ENCODE measurements around the gene RASGRF1. TPM values are rescaled to one million over a fixed set of nuclear protein-coding genes. Genes with fewer than 3 reads are reported as not detected.

RASGRF1 gene
- total and polyA plus RNA-seq, 2 donors (not counting 1 experiment from before 2014, with no cell fraction given), result 0.09 TPM; not detected in 1

DNA sequence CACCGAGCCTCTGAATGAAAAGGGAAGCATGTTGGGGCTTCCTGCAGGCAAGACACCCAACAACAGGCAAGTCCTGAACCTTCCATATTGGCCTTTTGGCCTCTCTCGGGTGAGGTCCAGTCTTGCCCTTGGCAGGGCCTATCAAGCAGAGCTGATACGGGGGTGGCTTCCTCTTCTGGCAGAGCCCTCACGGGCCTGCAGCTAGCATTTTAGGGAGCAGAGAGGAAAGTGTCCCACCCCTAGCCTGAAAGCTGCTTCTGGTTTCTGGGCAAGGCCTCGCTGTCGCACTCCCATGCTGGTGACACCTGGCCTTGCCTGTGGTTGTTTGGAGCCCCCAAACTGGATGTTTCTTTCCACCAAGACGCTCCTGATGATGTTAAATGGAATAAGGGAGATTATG lies 113.9 kb downstream of the RASGRF1 start:
- Histone ChIP-seq H3K27me3 (ENCODE audit: control insufficient read depth, insufficient read depth, low read length) (no peaks in the 10 kb centered on the region), H2AFZ (ENCODE audit: low read length) (no peak overlapping the region), H3K79me2 (ENCODE audit: control insufficient read depth, insufficient read depth, low read length) (no peaks in the 10 kb centered on the region), H3K9me3 (ENCODE audit: control insufficient read depth, insufficient read depth, low read depth, low read length) (no peaks in the 10 kb centered on the region), H3K4me3 (replicated peaks in 1 of 4; ENCODE audit: control extremely low read depth in 1 of 4, insufficient read depth in 1 of 4, low read depth in 3 of 4, low read length in 4 of 4) (no peak overlapping the region), H4K20me1 (ENCODE audit: control insufficient read depth, extremely low read depth, insufficient read depth, low read length) (no peaks in the 10 kb centered on the region), H3K4me1 (ENCODE audit: control insufficient read depth, extremely low read depth, insufficient read depth, low read length) (no peaks in the 10 kb centered on the region), H3K27ac (ENCODE audit: insufficient read depth, low read length) (no peak overlapping the region), H3K9ac (ENCODE audit: insufficient read depth, low read length) (no peak overlapping the region), H3K36me3 (ENCODE audit: control insufficient read depth, insufficient read depth, low read length) (no peaks in the 10 kb centered on the region), H3K4me2 (ENCODE audit: extremely low read depth, insufficient read depth, low read length) (no peak overlapping the region)
- no peak for TF ChIP-seq EZH2 (IDR thresholded peaks at IDR 0.05; ENCODE audit: low read length, missing control alignments)
- TF ChIP-seq, protein P1, sequence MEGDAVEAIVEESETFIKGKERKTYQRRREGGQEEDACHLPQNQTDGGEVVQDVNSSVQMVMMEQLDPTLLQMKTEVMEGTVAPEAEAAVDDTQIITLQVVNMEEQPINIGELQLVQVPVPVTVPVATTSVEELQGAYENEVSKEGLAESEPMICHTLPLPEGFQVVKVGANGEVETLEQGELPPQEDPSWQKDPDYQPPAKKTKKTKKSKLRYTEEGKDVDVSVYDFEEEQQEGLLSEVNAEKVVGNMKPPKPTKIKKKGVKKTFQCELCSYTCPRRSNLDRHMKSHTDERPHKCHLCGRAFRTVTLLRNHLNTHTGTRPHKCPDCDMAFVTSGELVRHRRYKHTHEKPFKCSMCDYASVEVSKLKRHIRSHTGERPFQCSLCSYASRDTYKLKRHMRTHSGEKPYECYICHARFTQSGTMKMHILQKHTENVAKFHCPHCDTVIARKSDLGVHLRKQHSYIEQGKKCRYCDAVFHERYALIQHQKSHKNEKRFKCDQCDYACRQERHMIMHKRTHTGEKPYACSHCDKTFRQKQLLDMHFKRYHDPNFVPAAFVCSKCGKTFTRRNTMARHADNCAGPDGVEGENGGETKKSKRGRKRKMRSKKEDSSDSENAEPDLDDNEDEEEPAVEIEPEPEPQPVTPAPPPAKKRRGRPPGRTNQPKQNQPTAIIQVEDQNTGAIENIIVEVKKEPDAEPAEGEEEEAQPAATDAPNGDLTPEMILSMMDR (conservative IDR thresholded peaks at IDR 0.05 in 1 of 2, IDR thresholded peaks at IDR 0.05 in 1 of 2; ENCODE audit: low read depth in 1 of 2, low read length in 2 of 2), result no peak
- no peak for DNase-seq (ENCODE audit: low read depth in 2 of 2)

DNA sequence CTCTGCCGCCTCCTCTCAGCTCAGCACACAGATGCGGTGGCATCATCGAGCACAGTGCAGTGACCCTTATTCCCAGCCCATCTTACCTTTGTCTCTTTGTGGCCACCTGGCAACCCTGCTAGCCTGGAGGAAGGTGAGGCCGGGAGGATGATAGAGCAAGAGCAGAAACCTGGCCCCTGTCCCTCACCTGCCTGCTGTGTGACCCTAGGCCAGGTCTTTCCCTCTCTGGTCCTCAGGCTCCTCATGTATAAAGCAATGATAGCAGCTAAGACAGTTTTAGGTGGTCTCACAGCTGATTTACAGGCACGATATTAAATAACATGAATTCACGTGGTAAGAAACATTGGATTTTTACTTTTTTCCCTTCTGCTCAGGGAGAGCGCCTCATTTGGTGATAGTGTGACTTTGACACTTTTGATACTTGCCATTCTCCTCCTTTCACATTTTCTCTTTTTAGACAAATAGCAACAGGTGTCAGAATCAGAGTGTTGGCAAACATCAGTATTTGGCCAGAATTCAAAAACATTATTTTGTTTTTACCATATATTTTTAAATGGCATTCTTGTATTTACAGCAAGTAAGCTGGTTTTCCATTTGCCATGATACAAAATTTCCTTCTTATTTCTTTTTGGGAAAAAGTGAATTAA lies 116.2 kb downstream of the RASGRF1 start:
- DNase-seq (ENCODE audit: low read depth in 2 of 2), result no peak
- Histone ChIP-seq H3K9me3 (ENCODE audit: control insufficient read depth, insufficient read depth, low read depth, low read length) (no peaks in the 10 kb centered on the region), H3K4me2 (ENCODE audit: extremely low read depth, insufficient read depth, low read length) (no peak overlapping the region), H3K4me1 (ENCODE audit: control insufficient read depth, extremely low read depth, insufficient read depth, low read length) (no peaks in the 10 kb centered on the region), H3K27me3 (ENCODE audit: control insufficient read depth, insufficient read depth, low read length) (no peaks in the 10 kb centered on the region), H3K9ac (ENCODE audit: insufficient read depth, low read length) (no peak overlapping the region), H3K36me3 (ENCODE audit: control insufficient read depth, insufficient read depth, low read length) (no peaks in the 10 kb centered on the region), H3K79me2 (ENCODE audit: control insufficient read depth, insufficient read depth, low read length) (no peaks in the 10 kb centered on the region), H3K27ac (ENCODE audit: insufficient read depth, low read length) (no peak overlapping the region), H2AFZ (ENCODE audit: low read length) (no peak overlapping the region), H4K20me1 (ENCODE audit: control insufficient read depth, extremely low read depth, insufficient read depth, low read length) (no peaks in the 10 kb centered on the region), H3K4me3 (replicated peaks in 1 of 4; ENCODE audit: control extremely low read depth in 1 of 4, insufficient read depth in 1 of 4, low read depth in 3 of 4, low read length in 4 of 4) (no peak overlapping the region)
- TF ChIP-seq, protein P1 (conservative IDR thresholded peaks at IDR 0.05 in 1 of 2, IDR thresholded peaks at IDR 0.05 in 1 of 2; ENCODE audit: low read depth in 1 of 2, low read length in 2 of 2), result no peak
- TF ChIP-seq EZH2 (IDR thresholded peaks at IDR 0.05; ENCODE audit: low read length, missing control alignments), result no peak

DNA sequence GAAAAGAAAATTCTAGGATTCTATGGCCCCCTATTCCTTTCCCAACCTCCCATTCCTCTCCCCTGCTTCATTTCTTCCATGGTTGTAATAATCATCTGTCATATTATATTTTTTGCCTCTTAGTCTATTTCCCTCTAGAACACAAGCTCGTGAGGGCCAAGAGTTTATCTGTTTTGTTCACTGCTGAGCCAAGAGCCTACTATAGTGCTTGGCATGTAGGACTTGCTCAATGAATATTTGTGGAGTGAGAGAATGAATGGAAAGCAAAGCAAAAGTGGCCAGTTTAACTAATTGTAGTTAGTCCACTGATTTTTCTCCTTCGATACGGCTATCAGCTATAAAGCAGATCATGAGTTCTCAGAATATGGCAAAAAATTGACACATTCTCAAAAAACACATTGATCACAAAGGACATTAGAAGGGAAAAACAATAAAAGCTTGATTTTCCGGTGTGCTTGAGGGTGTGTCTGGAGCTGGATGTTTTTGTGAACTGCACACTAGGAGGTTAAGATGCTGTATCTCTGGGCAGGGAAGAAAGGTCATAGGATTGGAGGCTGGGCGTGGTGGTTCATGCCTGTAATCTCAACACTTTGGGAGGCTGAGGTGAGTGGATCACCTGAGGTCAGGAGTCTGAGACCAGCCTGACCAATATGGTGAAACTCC lies 120.8 kb downstream of the RASGRF1 start:
- TF ChIP-seq EZH2 (IDR thresholded peaks at IDR 0.05; ENCODE audit: low read length, missing control alignments), result no peak
- TF ChIP-seq, protein P1 (conservative IDR thresholded peaks at IDR 0.05 in 1 of 2, IDR thresholded peaks at IDR 0.05 in 1 of 2; ENCODE audit: low read depth in 1 of 2, low read length in 2 of 2), result no peak
- Histone ChIP-seq H3K4me1 (ENCODE audit: control insufficient read depth, extremely low read depth, insufficient read depth, low read length) (no peaks in the 10 kb centered on the region), H3K4me3 (replicated peaks in 1 of 4; ENCODE audit: control extremely low read depth in 1 of 4, insufficient read depth in 1 of 4, low read depth in 3 of 4, low read length in 4 of 4) (no peak overlapping the region), H3K4me2 (ENCODE audit: extremely low read depth, insufficient read depth, low read length) (no peak overlapping the region), H3K36me3 (ENCODE audit: control insufficient read depth, insufficient read depth, low read length) (no peaks in the 10 kb centered on the region), H2AFZ (ENCODE audit: low read length) (no peak overlapping the region), H4K20me1 (ENCODE audit: control insufficient read depth, extremely low read depth, insufficient read depth, low read length) (no peaks in the 10 kb centered on the region), H3K9me3 (ENCODE audit: control insufficient read depth, insufficient read depth, low read depth, low read length) (no peaks in the 10 kb centered on the region), H3K27ac (ENCODE audit: insufficient read depth, low read length) (no peak overlapping the region), H3K27me3 (ENCODE audit: control insufficient read depth, insufficient read depth, low read length) (no peaks in the 10 kb centered on the region), H3K9ac (ENCODE audit: insufficient read depth, low read length) (no peak overlapping the region), H3K79me2 (ENCODE audit: control insufficient read depth, insufficient read depth, low read length) (no peaks in the 10 kb centered on the region)
- DNase-seq (ENCODE audit: low read depth in 2 of 2), result peak in 1 of 2 donors; percentile 33
